C4-2B (cell line): ENCODE data around the gene SKP2.

ENCODE experiments used
- H3K27ac ChIP-seq: fragments of 450-650 bp; 2 replicates; pipeline ENCODE4 v1.5.1; 2017
- CTCF ChIP-seq: fragments of 450-650 bp; conservative IDR thresholded peaks from 2 replicates; pipeline ENCODE4 v1.5.1; 2017; ENCODE audit warnings: mild to moderate bottlenecking
- ZFX ChIP-seq: fragments of 450-650 bp; IDR thresholded peaks from 2 replicates; pipeline ENCODE4 v1.6.1; 2017

The SKP2 gene

GRCh38 chr5:36161361-36161760, 9.4 kb downstream of the SKP2 start:
- H3K27ac ChIP-seq, result no peak overlapping the region
- TF ChIP-seq ZFX, result no peak
- no peak for TF ChIP-seq CTCF

GRCh38 chr5:36162810-36163486, 11.0 kb downstream of the SKP2 start:
- TF ChIP-seq CTCF, result no peak
- no peak overlapping the region for H3K27ac ChIP-seq

GRCh38 chr5:36164461-36164860, 12.6 kb downstream of the SKP2 start:
- H3K27ac ChIP-seq, result no peak overlapping the region
- TF ChIP-seq CTCF, result no peak
- TF ChIP-seq ZFX, result no peak

- TF ChIP-seq CTCF, result no peak
- TF ChIP-seq ZFX, result no peak
- H3K27ac ChIP-seq, result no peak overlapping the region
These were observed 16.8 kb downstream of the SKP2 start for GRCh38 chr5:36168737-36169136.

- TF ChIP-seq CTCF, result no peak
- TF ChIP-seq ZFX, result no peak
- H3K27ac ChIP-seq, result no peak overlapping the region
These were observed 19.0 kb downstream of the SKP2 start for GRCh38 chr5:36170832-36171424.

- no peak overlapping the region for H3K27ac ChIP-seq
- TF ChIP-seq ZFX (no peak), CTCF (no peak)
These were observed 20.7 kb downstream of the SKP2 start for GRCh38 chr5:36172599-36172998.

GRCh38 chr5:36173426-36173825, 21.5 kb downstream of the SKP2 start:
- TF ChIP-seq ZFX (no peak), CTCF (no peak)
- H3K27ac ChIP-seq, result no peak overlapping the region
